ENCODE data around the gene WNK1.

WNK1 gene

GRCh38 chr12:904010-904414 lies 151.6 kb downstream of the WNK1 start:
- DNase-seq (ENCODE audit: low read depth), result no peak
- TF ChIP-seq CTCF (IDR thresholded peaks at IDR 0.05; ENCODE audit: insufficient read depth, low read depth, low read length, missing control alignments), result no peak
- H3K4me3 ChIP-seq (ENCODE audit: low read depth, low read length), result no peak overlapping the region

DNA sequence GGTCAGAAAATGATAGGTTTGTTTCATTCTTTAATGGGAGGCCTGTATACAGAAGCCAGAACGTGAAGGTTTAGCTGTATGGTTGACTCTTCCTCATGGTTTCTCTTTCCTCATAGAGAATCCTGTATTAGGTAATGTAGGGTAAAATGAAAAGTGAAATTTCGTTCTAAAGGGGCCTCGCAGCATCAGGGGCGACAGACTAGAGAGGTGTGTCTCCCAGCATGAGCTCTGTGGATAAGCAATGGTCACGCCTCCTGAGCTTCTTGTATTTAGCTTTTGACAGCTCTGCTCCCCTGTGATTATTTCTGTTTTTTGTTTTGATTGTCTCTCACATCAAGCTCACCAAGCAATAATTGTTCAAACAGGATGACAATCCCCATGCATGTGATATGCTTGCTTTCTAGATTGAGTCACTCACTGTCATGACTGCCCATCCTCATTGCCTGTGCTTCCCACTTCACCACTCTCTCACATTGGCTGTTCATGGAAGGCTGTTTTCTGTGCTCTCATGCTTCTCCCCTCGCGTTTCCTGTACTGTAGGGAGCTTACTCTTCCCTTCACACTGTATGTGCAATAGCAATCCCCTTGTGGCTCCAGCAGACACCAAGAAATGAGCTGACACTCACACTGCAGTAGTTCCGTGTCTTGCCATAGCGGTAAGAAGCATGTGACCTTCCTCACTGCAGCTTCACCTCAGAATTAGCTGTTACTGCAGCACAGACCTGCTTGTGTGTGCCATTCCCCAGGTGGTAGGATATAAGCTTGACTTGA lies 153.1 kb downstream of the WNK1 start:
- no peak overlapping the region for H3K4me3 ChIP-seq (ENCODE audit: low read depth, low read length)
- TF ChIP-seq CTCF (IDR thresholded peaks at IDR 0.05; ENCODE audit: insufficient read depth, low read depth, low read length, missing control alignments), result no peak
- no peak for DNase-seq (ENCODE audit: low read depth)

- no peak overlapping the region for H3K4me3 ChIP-seq (ENCODE audit: low read depth, low read length)
- TF ChIP-seq CTCF (IDR thresholded peaks at IDR 0.05; ENCODE audit: insufficient read depth, low read depth, low read length, missing control alignments), result no peak
- DNase-seq (ENCODE audit: low read depth), result no peak
Measured at GRCh38 chr12:906062-906585, 153.7 kb downstream of the WNK1 start.

DNA sequence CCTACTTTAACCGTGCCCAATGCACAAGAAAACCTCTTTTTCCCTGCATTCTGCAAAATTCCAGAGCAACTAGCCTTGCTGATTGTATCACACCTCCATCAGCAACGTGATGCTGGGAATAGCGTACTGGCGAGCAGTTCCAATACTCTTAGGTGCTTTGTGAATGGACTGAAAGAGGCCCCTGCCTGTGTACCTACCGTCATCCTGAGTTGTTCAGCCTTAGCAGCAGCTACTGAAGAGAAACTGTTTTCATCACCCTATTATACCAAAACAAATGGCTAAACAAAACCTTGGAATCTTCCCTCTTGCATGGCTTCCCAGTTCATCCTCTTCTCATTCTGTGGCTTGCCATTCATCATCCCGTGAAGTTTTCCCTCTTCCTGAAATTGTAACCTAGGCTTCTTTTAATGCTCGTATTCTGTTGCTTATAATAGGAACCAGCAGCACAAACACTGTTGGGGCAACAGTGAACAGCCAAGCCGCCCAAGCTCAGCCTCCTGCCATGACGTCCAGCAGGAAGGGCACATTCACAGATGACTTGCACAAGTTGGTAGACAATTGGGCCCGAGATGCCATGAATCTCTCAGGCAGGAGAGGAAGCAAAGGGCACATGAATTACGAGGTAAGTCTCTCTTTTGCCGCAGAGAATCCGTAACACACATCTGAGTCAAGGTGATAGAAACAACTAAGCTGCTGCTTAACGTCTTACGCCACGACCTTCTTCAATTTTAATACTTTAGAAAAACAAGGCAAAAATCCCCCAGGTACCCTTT lies 155.2 kb downstream of the WNK1 start:
- H3K4me3 ChIP-seq (ENCODE audit: low read depth, low read length), result no peak overlapping the region
- no peak for DNase-seq (ENCODE audit: low read depth)
- TF ChIP-seq CTCF (IDR thresholded peaks at IDR 0.05; ENCODE audit: insufficient read depth, low read depth, low read length, missing control alignments), result no peak

DNA sequence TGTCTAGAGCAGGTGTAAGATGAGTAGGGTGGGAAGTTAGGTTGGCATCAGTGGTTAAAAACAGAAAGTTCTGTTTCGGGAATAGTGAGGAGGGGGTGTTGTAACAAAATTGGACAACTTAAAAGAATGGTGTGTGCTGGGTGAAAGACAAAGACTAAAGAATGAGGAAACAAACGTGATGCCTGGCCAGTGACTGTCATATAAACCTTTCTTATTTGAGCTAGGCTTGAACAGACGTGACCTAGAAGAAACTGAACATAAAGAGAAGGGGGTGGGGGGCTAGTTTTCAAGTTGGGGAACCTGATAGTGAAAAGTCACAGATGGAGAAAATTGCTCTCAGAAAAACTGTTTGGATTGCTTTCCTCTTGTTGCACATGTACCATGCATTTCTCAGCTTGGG lies 157.5 kb downstream of the WNK1 start:
- DNase-seq (ENCODE audit: low read depth), result no peak
- H3K4me3 ChIP-seq (ENCODE audit: low read depth, low read length), result no peak overlapping the region
- no peak for TF ChIP-seq CTCF (IDR thresholded peaks at IDR 0.05; ENCODE audit: insufficient read depth, low read depth, low read length, missing control alignments)

GRCh38 chr12:910416-910815 lies 158.0 kb downstream of the WNK1 start:
- no peak for TF ChIP-seq CTCF (IDR thresholded peaks at IDR 0.05; ENCODE audit: insufficient read depth, low read depth, low read length, missing control alignments)
- no peak overlapping the region for H3K4me3 ChIP-seq (ENCODE audit: low read depth, low read length)
- no peak for DNase-seq (ENCODE audit: low read depth)
